Liver (tissue), 3 donors: Measurements from ENCODE around the gene NHLRC2.

Source experiments
- CTCF ChIP-seq: fragments of 150-350 bp; IDR thresholded peaks from 2 replicates; pipeline ENCODE4 v1.5.1; 2017; ENCODE audit warnings: improper control_type of control experiment, low read depth, low read length; ENCODE audit not compliant: missing input control
- EGR1 ChIP-seq, 2 donors: IDR thresholded peaks; 2 replicates each; pipeline ENCODE4 v1.6.1; 2016 to 2018; ENCODE audit warnings: antibody characterized with exemption in 2 of 2, low read depth in 2 of 2
- FOXA1 ChIP-seq: IDR thresholded peaks from 2 replicates; pipeline ENCODE4 v1.6.1; 2016; ENCODE audit warnings: antibody characterized with exemption
- FOXA2 ChIP-seq: IDR thresholded peaks from 2 replicates; pipeline ENCODE4 v1.6.1; 2016; ENCODE audit warnings: antibody characterized with exemption
- GABPA ChIP-seq, 2 donors: IDR thresholded peaks in 1 of 2; conservative IDR thresholded peaks in 1 of 2; 2 replicates each; pipeline ENCODE4 v1.6.1; 2016; ENCODE audit warnings: antibody characterized with exemption in 2 of 2, mild to moderate bottlenecking in 1 of 2, moderate library complexity in 1 of 2
- JUND ChIP-seq, 2 donors: IDR thresholded peaks; 2 replicates each; pipeline ENCODE4 v1.6.1; 2016; ENCODE audit warnings: antibody characterized with exemption in 2 of 2
- MAX ChIP-seq: IDR thresholded peaks from 2 replicates; pipeline ENCODE4 v1.6.1; 2016; ENCODE audit warnings: antibody characterized with exemption
- NR2F2 ChIP-seq: IDR thresholded peaks from 2 replicates; pipeline ENCODE4 v1.6.1; 2016; ENCODE audit warnings: antibody characterized with exemption
- RAD21 ChIP-seq, 2 donors: IDR thresholded peaks; 2 replicates each; pipeline ENCODE4 v1.6.1; 2016; ENCODE audit warnings: antibody characterized with exemption in 2 of 2, mild to moderate bottlenecking in 2 of 2
- REST ChIP-seq: IDR thresholded peaks from 2 replicates; pipeline ENCODE4 v1.6.1; 2016; ENCODE audit warnings: antibody characterized with exemption, mild to moderate bottlenecking
- RXRA ChIP-seq, 2 donors: IDR thresholded peaks; 2 replicates each; pipeline ENCODE4 v1.6.1; 2017 to 2018; ENCODE audit warnings: antibody characterized with exemption in 2 of 2, mild to moderate bottlenecking in 1 of 2
- SP1 ChIP-seq: IDR thresholded peaks from 2 replicates; pipeline ENCODE4 v1.6.1; 2018; ENCODE audit warnings: antibody characterized with exemption, mild to moderate bottlenecking
- TAF1 ChIP-seq: conservative IDR thresholded peaks from 2 replicates; pipeline ENCODE4 v1.6.1; 2016; ENCODE audit warnings: antibody characterized with exemption, mild to moderate bottlenecking
- ZBTB33 ChIP-seq: IDR thresholded peaks from 2 replicates; pipeline ENCODE4 v1.6.1; 2016; ENCODE audit warnings: antibody characterized with exemption
- donor health status: healthy.
- donor health status: healthy.

GRCh38 chr10:113875212-113875611 lies 20.8 kb downstream of the NHLRC2 start:
- TF ChIP-seq CTCF, result no peak
- no peak for TF ChIP-seq ZBTB33
- TF ChIP-seq FOXA2, result no peak
- no peak for TF ChIP-seq RAD21 (IDR thresholded peaks at IDR 0.05)
- no peak for TF ChIP-seq TAF1
- no peak for TF ChIP-seq JUND (IDR thresholded peaks at IDR 0.05)
- no peak for TF ChIP-seq REST
- TF ChIP-seq MAX, result no peak
- TF ChIP-seq GABPA (IDR thresholded peaks at IDR 0.05 in 1 of 2, conservative IDR thresholded peaks at IDR 0.05 in 1 of 2), result no peak
- no peak for TF ChIP-seq FOXA1
- no peak for TF ChIP-seq SP1
- no peak for TF ChIP-seq NR2F2
- TF ChIP-seq EGR1 (IDR thresholded peaks at IDR 0.05; ENCODE audit: low read depth in 2 of 2), result no peak
- TF ChIP-seq RXRA (IDR thresholded peaks at IDR 0.05), result no peak
